ENCODE measurements around the gene EIF2B2.

DNA sequence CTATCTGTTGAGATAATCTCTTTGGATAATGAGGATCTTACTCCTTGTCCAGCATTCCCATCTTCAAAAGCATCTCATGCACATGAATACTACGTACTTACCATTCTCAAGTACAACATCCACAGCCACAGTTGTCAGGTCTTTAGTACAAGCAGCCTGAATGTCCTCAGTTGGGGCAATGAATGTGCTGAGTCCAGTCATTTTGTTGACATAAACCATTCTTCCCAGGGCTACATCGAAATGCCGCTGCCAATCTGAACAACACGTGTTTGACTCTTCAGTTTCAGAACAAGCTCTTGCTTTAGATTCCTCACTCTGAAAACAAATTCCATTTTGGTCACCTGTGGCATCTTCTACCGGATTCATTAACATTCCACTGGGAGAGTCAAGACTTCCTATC lies 43.6 kb downstream of the EIF2B2 start:
- TF ChIP-seq, protein P1, sequence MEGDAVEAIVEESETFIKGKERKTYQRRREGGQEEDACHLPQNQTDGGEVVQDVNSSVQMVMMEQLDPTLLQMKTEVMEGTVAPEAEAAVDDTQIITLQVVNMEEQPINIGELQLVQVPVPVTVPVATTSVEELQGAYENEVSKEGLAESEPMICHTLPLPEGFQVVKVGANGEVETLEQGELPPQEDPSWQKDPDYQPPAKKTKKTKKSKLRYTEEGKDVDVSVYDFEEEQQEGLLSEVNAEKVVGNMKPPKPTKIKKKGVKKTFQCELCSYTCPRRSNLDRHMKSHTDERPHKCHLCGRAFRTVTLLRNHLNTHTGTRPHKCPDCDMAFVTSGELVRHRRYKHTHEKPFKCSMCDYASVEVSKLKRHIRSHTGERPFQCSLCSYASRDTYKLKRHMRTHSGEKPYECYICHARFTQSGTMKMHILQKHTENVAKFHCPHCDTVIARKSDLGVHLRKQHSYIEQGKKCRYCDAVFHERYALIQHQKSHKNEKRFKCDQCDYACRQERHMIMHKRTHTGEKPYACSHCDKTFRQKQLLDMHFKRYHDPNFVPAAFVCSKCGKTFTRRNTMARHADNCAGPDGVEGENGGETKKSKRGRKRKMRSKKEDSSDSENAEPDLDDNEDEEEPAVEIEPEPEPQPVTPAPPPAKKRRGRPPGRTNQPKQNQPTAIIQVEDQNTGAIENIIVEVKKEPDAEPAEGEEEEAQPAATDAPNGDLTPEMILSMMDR (IDR thresholded peaks at IDR 0.05): no peak
- TF ChIP-seq POLR2A (IDR thresholded peaks at IDR 0.05; ENCODE audit: low read depth) (no peak), POLR2AphosphoS5 (IDR thresholded peaks at IDR 0.05) (no peak), EP300 (IDR thresholded peaks at IDR 0.05) (no peak)
